ENCODE measurements around the gene SOWAHB. TPM values are rescaled to one million over a fixed set of nuclear protein-coding genes. Genes with fewer than 3 reads are reported as not detected.

The SOWAHB gene
- total RNA-seq, 1 donor from 2014 or later: 6.5 TPM

DNA sequence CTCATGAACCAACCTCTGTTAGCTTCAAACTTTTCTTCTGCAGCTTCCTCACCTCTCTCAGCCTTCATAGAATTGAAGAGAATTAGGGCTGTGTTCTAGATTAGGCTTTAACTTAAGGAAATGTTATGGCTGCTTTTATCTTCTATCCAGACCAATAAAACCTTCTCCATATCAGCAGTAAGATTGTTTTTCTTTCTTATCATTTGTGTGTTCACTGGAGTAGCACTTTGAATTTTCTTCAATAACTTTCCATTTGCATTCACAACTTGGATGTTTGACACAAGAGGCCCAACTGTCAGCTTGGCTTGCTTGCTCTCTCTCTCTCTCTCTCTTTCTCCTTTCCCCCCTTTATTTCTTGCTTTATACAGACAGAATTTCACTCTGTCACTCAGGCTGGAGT lies 22.8 kb upstream of the SOWAHB start:
- Histone ChIP-seq H3K4me1 (no peaks in the 10 kb centered on the region), H3K4me3 (no peak overlapping the region), H3K9me3 (no peaks in the 10 kb centered on the region), H3K27me3 (no peaks in the 10 kb centered on the region), H3K36me3 (no peaks in the 10 kb centered on the region), H3K27ac (no peak overlapping the region)
- intact Hi-C loops (cut with DNase I): no loop called here
- TF ChIP-seq, protein P1, sequence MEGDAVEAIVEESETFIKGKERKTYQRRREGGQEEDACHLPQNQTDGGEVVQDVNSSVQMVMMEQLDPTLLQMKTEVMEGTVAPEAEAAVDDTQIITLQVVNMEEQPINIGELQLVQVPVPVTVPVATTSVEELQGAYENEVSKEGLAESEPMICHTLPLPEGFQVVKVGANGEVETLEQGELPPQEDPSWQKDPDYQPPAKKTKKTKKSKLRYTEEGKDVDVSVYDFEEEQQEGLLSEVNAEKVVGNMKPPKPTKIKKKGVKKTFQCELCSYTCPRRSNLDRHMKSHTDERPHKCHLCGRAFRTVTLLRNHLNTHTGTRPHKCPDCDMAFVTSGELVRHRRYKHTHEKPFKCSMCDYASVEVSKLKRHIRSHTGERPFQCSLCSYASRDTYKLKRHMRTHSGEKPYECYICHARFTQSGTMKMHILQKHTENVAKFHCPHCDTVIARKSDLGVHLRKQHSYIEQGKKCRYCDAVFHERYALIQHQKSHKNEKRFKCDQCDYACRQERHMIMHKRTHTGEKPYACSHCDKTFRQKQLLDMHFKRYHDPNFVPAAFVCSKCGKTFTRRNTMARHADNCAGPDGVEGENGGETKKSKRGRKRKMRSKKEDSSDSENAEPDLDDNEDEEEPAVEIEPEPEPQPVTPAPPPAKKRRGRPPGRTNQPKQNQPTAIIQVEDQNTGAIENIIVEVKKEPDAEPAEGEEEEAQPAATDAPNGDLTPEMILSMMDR (IDR thresholded peaks at IDR 0.05): no peak
- DNase-seq (ENCODE audit: low spot score in 2 of 2): no peak

DNA sequence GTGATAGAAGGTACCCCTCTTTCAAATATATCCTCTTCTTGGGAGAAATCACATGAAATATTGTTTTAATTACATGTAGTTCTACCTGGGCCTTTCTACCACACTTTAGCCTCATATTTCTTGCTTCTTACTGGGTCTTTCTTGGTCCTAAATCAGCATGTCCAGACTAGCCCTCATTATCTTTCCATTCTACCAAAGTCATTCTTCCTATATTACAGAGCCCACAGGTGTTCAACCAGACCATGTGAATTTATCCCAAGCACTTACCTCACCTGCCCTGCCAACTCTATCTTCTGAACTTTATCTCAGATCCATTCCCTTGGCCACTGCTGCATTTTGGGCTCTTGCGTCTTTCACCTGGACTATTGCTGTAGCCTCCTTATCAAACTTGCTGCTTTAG lies 11.8 kb upstream of the SOWAHB start:
- H3K9me3 ChIP-seq: no peaks in the 10 kb centered on the region
- intact Hi-C loops (cut with DNase I): no loop called here
- no peak for DNase-seq (ENCODE audit: low spot score in 2 of 2)
- H3K27ac ChIP-seq: no peak overlapping the region
- H3K36me3 ChIP-seq: no peaks in the 10 kb centered on the region
- no peaks in the 10 kb centered on the region for H3K4me1 ChIP-seq
- no peak overlapping the region for H3K4me3 ChIP-seq
- H3K27me3 ChIP-seq: no peaks in the 10 kb centered on the region
- TF ChIP-seq, protein P1 (IDR thresholded peaks at IDR 0.05): no peak

DNA sequence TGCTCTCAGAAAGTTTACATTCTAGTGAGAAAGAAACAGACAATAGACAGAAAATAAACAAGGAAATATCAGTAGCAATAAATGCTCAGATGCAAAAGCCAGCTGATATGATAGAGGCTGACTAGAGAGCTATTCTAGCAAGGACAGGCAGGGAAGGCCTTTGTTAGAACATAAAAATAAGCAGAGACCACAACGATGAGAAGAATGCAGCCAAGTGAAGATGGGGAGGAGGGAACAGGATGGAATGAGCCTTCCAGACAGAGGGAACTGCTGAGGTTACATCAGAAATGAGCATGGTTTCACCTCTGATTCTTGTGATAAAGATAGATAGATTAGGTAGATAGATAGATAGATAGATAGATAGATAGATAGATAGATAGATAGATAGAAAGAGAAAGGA lies 7.6 kb upstream of the SOWAHB start:
- H3K27ac ChIP-seq: no peak overlapping the region
- TF ChIP-seq, protein P1 (IDR thresholded peaks at IDR 0.05): no peak
- H3K27me3 ChIP-seq: no peaks in the 10 kb centered on the region
- H3K36me3 ChIP-seq: no peaks in the 10 kb centered on the region
- no peak overlapping the region for H3K4me3 ChIP-seq
- no peaks in the 10 kb centered on the region for H3K9me3 ChIP-seq
- no peak for DNase-seq (ENCODE audit: low spot score in 2 of 2)
- intact Hi-C loops (cut with DNase I): no loop called here
- H3K4me1 ChIP-seq: no peaks in the 10 kb centered on the region

DNA sequence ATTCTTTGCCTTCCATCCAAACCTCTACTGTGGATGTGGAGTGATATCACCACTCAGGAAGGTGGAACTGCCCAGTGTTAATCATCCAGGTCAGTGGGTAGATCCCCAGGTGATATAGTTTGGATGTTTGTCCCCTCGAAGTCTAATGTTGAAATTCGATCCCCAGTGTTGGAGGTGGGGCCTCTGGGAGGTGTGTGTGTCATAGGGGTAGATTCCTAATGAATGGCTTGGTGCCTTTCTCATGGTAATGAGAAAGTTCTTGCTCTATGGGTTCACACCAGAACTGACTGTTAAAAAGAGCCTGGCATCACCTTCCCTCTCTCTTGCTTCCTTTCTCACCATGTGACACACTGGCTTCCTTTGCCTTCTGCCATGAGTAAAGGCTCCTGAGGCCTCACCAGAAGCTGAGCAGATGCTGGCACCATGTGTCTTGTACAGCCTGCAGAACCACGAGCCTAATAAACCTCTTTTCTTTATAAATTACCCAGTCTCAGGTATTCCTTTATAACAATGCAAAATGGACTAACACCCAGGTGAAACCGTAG lies 6.8 kb upstream of the SOWAHB start:
- no peaks in the 10 kb centered on the region for H3K27me3 ChIP-seq
- DNase-seq (ENCODE audit: low spot score in 2 of 2): no peak
- no peaks in the 10 kb centered on the region for H3K4me1 ChIP-seq
- H3K27ac ChIP-seq: no peak overlapping the region
- TF ChIP-seq, protein P1 (IDR thresholded peaks at IDR 0.05): no peak
- intact Hi-C loops (cut with DNase I): no loop called here
- no peaks in the 10 kb centered on the region for H3K9me3 ChIP-seq
- no peaks in the 10 kb centered on the region for H3K36me3 ChIP-seq
- no peak overlapping the region for H3K4me3 ChIP-seq

DNA sequence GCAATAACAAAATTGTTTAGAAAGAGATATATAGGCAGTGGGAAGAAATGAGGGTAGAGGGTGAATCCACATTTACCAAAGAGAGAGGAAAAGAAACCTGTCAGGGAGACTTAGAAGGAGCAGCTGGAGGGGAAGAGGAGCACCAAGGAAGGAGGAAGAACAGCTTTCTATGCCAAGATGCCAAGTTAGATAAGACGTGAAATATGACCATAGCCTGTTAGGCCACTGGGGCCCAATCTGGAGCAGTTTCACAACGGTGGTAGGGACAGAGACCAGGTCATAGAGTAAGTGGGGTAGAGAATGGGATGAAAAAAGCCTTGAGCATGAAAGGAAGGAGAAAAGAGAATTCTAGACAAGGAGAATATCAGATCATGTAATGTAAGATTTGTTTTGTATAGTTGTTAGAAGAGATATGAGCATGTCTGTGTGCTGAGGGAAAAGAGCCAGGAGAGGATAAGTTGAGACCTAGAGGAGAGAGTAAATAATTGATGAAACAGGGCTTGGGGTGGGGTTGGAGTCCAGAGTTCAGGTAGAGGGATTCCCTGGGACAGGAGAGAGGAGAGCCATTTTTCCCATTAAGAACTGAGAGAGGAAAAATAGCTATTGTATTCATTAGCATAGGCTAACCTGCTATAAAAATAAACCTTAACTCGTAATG lies 4.4 kb upstream of the SOWAHB start:
- no peaks in the 10 kb centered on the region for H3K9me3 ChIP-seq
- TF ChIP-seq, protein P1 (IDR thresholded peaks at IDR 0.05): no peak
- H3K27ac ChIP-seq: no peak overlapping the region
- no peaks in the 10 kb centered on the region for H3K27me3 ChIP-seq
- H3K4me3 ChIP-seq: no peak overlapping the region
- no peaks in the 10 kb centered on the region for H3K4me1 ChIP-seq
- intact Hi-C loops (cut with DNase I): no loop called here
- no peaks in the 10 kb centered on the region for H3K36me3 ChIP-seq
- no peak for DNase-seq (ENCODE audit: low spot score in 2 of 2)
